Thyroid gland (tissue), 4 donors: Measurements from ENCODE around the gene KLF6. TPM values are rescaled to one million over a fixed set of nuclear protein-coding genes. Genes with fewer than 3 reads are reported as not detected.

Experiments used
- DNase-seq, 2 donors: peaks; one replicate each; pipeline ENCODE4 v3.0.0-alpha.2; 2019
- H3K27ac ChIP-seq, 3 donors: fragments of 200-600 bp; sonication (generic); 1 replicate in 2 of 3; 2 replicates in 1 of 3; pipeline ENCODE4 v1.5.1; 2016 to 2019; ENCODE audit warnings: mild to moderate bottlenecking in 1 of 3, moderate library complexity in 1 of 3
- H3K27me3 ChIP-seq: fragments of 200-600 bp; sonication (generic); one replicate; pipeline ENCODE4 v1.5.1; 2019
- H3K36me3 ChIP-seq, 2 donors: fragments of 200-600 bp; sonication (generic); one replicate each; pipeline ENCODE4 v1.5.1; 2016 to 2019
- H3K4me1 ChIP-seq, 2 donors: fragments of 200-600 bp; sonication (generic); one replicate each; pipeline ENCODE4 v1.5.1; 2017 to 2019
- H3K4me3 ChIP-seq, 3 donors: fragments of 200-600 bp; sonication (generic); replicated peaks in 1 of 3; 1 replicate in 2 of 3; 2 replicates in 1 of 3; pipeline ENCODE4 v1.5.1; 2016; ENCODE audit warnings: mild to moderate bottlenecking in 1 of 3
- H3K9me3 ChIP-seq: fragments of 200-600 bp; sonication (generic); one replicate; pipeline ENCODE4 v1.5.1; 2017
- CTCF ChIP-seq, 6 experiments: fragments of 200-600 bp in 3 of 6; fragments of 450-650 bp in 3 of 6; sonication (generic) in 3 of 6; IDR thresholded peaks; one replicate each; pipeline ENCODE4 v1.5.1; 2016 to 2019; ENCODE audit warnings: antibody characterized with exemption in 6 of 6, mild to moderate bottlenecking in 2 of 6, inconsistent platforms in 1 of 6, moderate library complexity in 1 of 6
- POLR2A ChIP-seq, 2 donors: fragments of 450-650 bp; IDR thresholded peaks; one replicate each; pipeline ENCODE4 v1.6.1; 2017; ENCODE audit warnings: antibody characterized with exemption in 2 of 2, mild to moderate bottlenecking in 2 of 2, moderate library complexity in 1 of 2
- WGBS, 2 donors: methylation state at CpG; one replicate each; pipeline ENCODE4 v1.1.5; 2017; 5-methylcytosine and 5-hydroxymethylcytosine counted together
- intact Hi-C: fragments of 100-400 bp; cut with DNase I; formaldehyde crosslinking; loops from one replicate; pipeline ENCODE4 v1.15.1; 2023
- total RNA-seq, 4 donors: library from RNA; depleted of rRNA; stranded (reverse); fragments of >200 nt; gene quantifications; one replicate each; pipeline ENCODE4 v1.2.3, GENCODE V29; 2016

KLF6 gene
- total RNA-seq, 4 donors from 2014 or later: 50.4 to 166 (median 103) TPM

GRCh38 chr10:3727268-3727667 lies 57.7 kb downstream of the KLF6 start:
- Histone ChIP-seq H3K4me3 (no peak overlapping the region), H3K27me3 (no peaks in the 10 kb centered on the region), H3K27ac (no peak overlapping the region), H3K4me1 (no peaks in the 10 kb centered on the region), H3K36me3 (no peaks in the 10 kb centered on the region), H3K9me3 (no peaks in the 10 kb centered on the region)
- 89 to 90% methylated on average over 7 of the region's 7 CpGs for WGBS, 2 donors
- intact Hi-C loops: no loop called here
- TF ChIP-seq CTCF (IDR thresholded peaks at IDR 0.05) (no peak), POLR2A (IDR thresholded peaks at IDR 0.05) (no peak)
- no peak for DNase-seq
